Keratinocyte (primary cell): ENCODE results near the gene TBC1D25. TPM values are rescaled to one million over a fixed set of nuclear protein-coding genes. Genes with fewer than 3 reads are reported as not detected.

ENCODE experiments used
- DNase-seq: peaks from one replicate; pipeline ENCODE4 v3.0.0-alpha.2; 2011; ENCODE audit warnings: low read depth, missing footprints, low spot score
- FAIRE-seq: peaks from 2 replicates; lab custom pipeline; 2011; peaks lifted over from hg19 to GRCh38; lab: Jason Lieb, UNC
- H2AFZ ChIP-seq: 2 replicates; pipeline ENCODE4 v1.6.0; 2012; ENCODE audit warnings: low read length, control low read depth, inconsistent platforms; ENCODE audit not compliant: control insufficient read depth
- H3K27ac ChIP-seq: 2 replicates; pipeline ENCODE4 v1.5.1; 2011; ENCODE audit warnings: low read length; ENCODE audit not compliant: control insufficient read depth, insufficient read depth
- H3K27me3 ChIP-seq: 3 replicates; pipeline ENCODE4 v1.6.0; 2011; ENCODE audit warnings: low read length; ENCODE audit not compliant: control insufficient read depth, insufficient read depth; ENCODE audit errors: extremely low read depth
- H3K36me3 ChIP-seq, 2 experiments: 2 replicates in 1 of 2; 3 replicates in 1 of 2; pipeline ENCODE4 v1.5.1; 2011; ENCODE audit warnings: low read length in 2 of 2, mild to moderate bottlenecking in 1 of 2; ENCODE audit not compliant: control insufficient read depth in 2 of 2, insufficient read depth in 2 of 2; ENCODE audit errors: extremely low read depth in 1 of 2
- H3K4me1 ChIP-seq: 3 replicates; pipeline ENCODE4 v1.5.1; 2011; ENCODE audit warnings: low read length; ENCODE audit not compliant: control insufficient read depth, insufficient read depth; ENCODE audit errors: extremely low read depth
- H3K4me2 ChIP-seq: 3 replicates; pipeline ENCODE4 v1.6.0; 2011; ENCODE audit warnings: low read depth, low read length; ENCODE audit not compliant: control insufficient read depth, insufficient read depth; ENCODE audit errors: extremely low read depth
- H3K4me3 ChIP-seq, 3 experiments: fragments of 200-600 bp in 1 of 3; sonication (generic) in 1 of 3; 2 replicates in 2 of 3; 3 replicates in 1 of 3; pipeline ENCODE4 v1.5.1; 2011 to 2016; ENCODE audit warnings: low read length in 3 of 3, mild to moderate bottlenecking in 3 of 3, control low read depth in 2 of 3, inconsistent platforms in 1 of 3, low read depth in 1 of 3, mixed read lengths in 1 of 3, mixed run types in 1 of 3, moderate library complexity in 1 of 3; ENCODE audit not compliant: control insufficient read depth in 2 of 3, insufficient read depth in 2 of 3; ENCODE audit errors: extremely low read depth in 1 of 3
- H3K79me2 ChIP-seq: 2 replicates; pipeline ENCODE4 v1.6.0; 2012; ENCODE audit warnings: low read length; ENCODE audit not compliant: control insufficient read depth, insufficient read depth
- H3K9ac ChIP-seq: 3 replicates; pipeline ENCODE4 v1.6.0; 2011; ENCODE audit warnings: low read length; ENCODE audit not compliant: control insufficient read depth, insufficient read depth; ENCODE audit errors: extremely low read depth
- H3K9me1 ChIP-seq: 3 replicates; pipeline ENCODE4 v1.6.0; 2011; ENCODE audit warnings: low read length; ENCODE audit not compliant: control insufficient read depth, insufficient read depth; ENCODE audit errors: extremely low read depth
- H3K9me3 ChIP-seq: 2 replicates; pipeline ENCODE4 v1.5.1; 2012; ENCODE audit warnings: low read depth, low read length; ENCODE audit not compliant: control insufficient read depth
- H4K20me1 ChIP-seq: 3 replicates; pipeline ENCODE4 v1.6.0; 2011; ENCODE audit warnings: low read length; ENCODE audit not compliant: control insufficient read depth, insufficient read depth; ENCODE audit errors: extremely low read depth
- CTCF ChIP-seq, 3 experiments: IDR thresholded peaks in 1 of 3; conservative IDR thresholded peaks in 1 of 3; optimal IDR thresholded peaks in 1 of 3; 2 replicates in 2 of 3; 3 replicates in 1 of 3; pipeline versions ENCODE3 to v1.5.1; 2011; ENCODE audit warnings: low read length in 3 of 3, mild to moderate bottlenecking in 3 of 3, moderate library complexity in 2 of 3, control low read depth in 1 of 3, inconsistent platforms in 1 of 3; ENCODE audit not compliant: insufficient read depth in 2 of 3; ENCODE audit errors: extremely low read depth in 1 of 3
- EZH2 ChIP-seq: IDR thresholded peaks from one replicate; pipeline ENCODE4 v1.6.1; 2012; ENCODE audit warnings: inconsistent platforms, mild to moderate bottlenecking, low read length, moderate library complexity
- dilution Hi-C: fragments of 300-500 bp; cut with MboI; formaldehyde crosslinking; loops from one replicate; pipeline ENCODE4 v1.7.0; 2020; ENCODE audit warnings: low sequenced_read_pairs; ENCODE audit not compliant: extremely low pct_ligation_motif_present
- polyA plus RNA-seq, 5 experiments: library from polyadenylated mRNA; depleted of rRNA in 3 of 5; stranded (reverse) in 3 of 5; stranded (forward) in 1 of 5; unstranded in 1 of 5; fragments of >200 nt; gene quantifications; 1 replicate in 1 of 5; 2 replicates in 3 of 5; 3 replicates in 1 of 5; pipeline versions ENCODE4 v1.2.1 to v1.2.3, GENCODE V29; 2011 to 2012; ENCODE audit warnings: missing spikeins in 2 of 5, low read depth in 1 of 5, low replicate concordance in 1 of 5

TBC1D25 gene
- polyA plus RNA-seq, 1 donor (not counting 4 experiments of a cell fraction or from before 2014, with no cell fraction given) = 9.2 TPM

GRCh38 chrX:48600226-48600625 is 60.7 kb downstream of the TBC1D25 start:
- dilution Hi-C loops = no loop called here
- no peak overlapping the region for H3K4me3 ChIP-seq
- no peak for TF ChIP-seq EZH2
- no peak for TF ChIP-seq CTCF (optimal IDR thresholded peaks at IDR 0.05 in 1 of 3, IDR thresholded peaks at IDR 0.05 in 1 of 3, conservative IDR thresholded peaks at IDR 0.05 in 1 of 3; ENCODE audit: extremely low read depth in 1 of 3, insufficient read depth in 2 of 3, low read length in 3 of 3)
- H4K20me1 ChIP-seq = no peaks in the 10 kb centered on the region
- peaks cover 4% of the 10 kb centered on the region for H3K4me1 ChIP-seq
- H2AFZ ChIP-seq = no peak overlapping the region
- H3K27me3 ChIP-seq = no peaks in the 10 kb centered on the region
- no peak overlapping the region for H3K27ac ChIP-seq
- no peak for DNase-seq
- H3K36me3 ChIP-seq = peaks cover 17 to 22% of the 10 kb centered on the region in 2 experiments
- H3K9me3 ChIP-seq = no peaks in the 10 kb centered on the region
- H3K9ac ChIP-seq = no peak overlapping the region
- peaks cover 8% of the 10 kb centered on the region for H3K79me2 ChIP-seq
- H3K4me2 ChIP-seq = no peak overlapping the region
- H3K9me1 ChIP-seq = no peaks in the 10 kb centered on the region
- FAIRE-seq = no peak

- no peak overlapping the region for H3K27ac ChIP-seq
- dilution Hi-C loops = no loop called here
- H4K20me1 ChIP-seq = no peaks in the 10 kb centered on the region
- H2AFZ ChIP-seq = no peak overlapping the region
- peaks cover 17 to 22% of the 10 kb centered on the region in 2 experiments for H3K36me3 ChIP-seq
- no peak overlapping the region for H3K4me2 ChIP-seq
- peaks cover 8% of the 10 kb centered on the region for H3K79me2 ChIP-seq
- H3K4me1 ChIP-seq = peaks cover 4% of the 10 kb centered on the region
- DNase-seq (no peak), FAIRE-seq (no peak)
- no peak for TF ChIP-seq EZH2
- no peak for TF ChIP-seq CTCF (optimal IDR thresholded peaks at IDR 0.05 in 1 of 3, IDR thresholded peaks at IDR 0.05 in 1 of 3, conservative IDR thresholded peaks at IDR 0.05 in 1 of 3; ENCODE audit: extremely low read depth in 1 of 3, insufficient read depth in 2 of 3, low read length in 3 of 3)
- H3K9me3 ChIP-seq = no peaks in the 10 kb centered on the region
- no peak overlapping the region for H3K9ac ChIP-seq
- no peak overlapping the region for H3K4me3 ChIP-seq
- no peaks in the 10 kb centered on the region for H3K9me1 ChIP-seq
- H3K27me3 ChIP-seq = no peaks in the 10 kb centered on the region
Measured at GRCh38 chrX:48601741-48602394, 62.4 kb downstream of the TBC1D25 start.
